Neural cell (in vitro differentiated cells): ENCODE measurements around the gene CDH7. TPM values are rescaled to one million over a fixed set of nuclear protein-coding genes. Genes with fewer than 3 reads are reported as not detected.

Source experiments
- H2AFZ ChIP-seq: fragments of 200-600, 300-800 bp; sonication (generic), shearing (Covaris generic); 2 replicates; pipeline ENCODE4 v1.6.0; 2014; ENCODE audit warnings: low read depth, mild to moderate bottlenecking, antibody characterized with exemption, low read length, moderate library complexity
- H3F3A ChIP-seq: fragments of 200-600 bp; shearing (Covaris generic); 2 replicates; pipeline ENCODE4 v1.6.1; 2016; ENCODE audit warnings: mild to moderate bottlenecking, moderate library complexity, mixed read lengths, antibody characterized with exemption, low read length; ENCODE audit not compliant: insufficient read depth, poor library complexity, severe bottlenecking
- H3K27ac ChIP-seq: fragments of 200-600, 300-800 bp; sonication (generic), shearing (Covaris generic); 2 replicates; pipeline ENCODE4 v1.5.1; 2014; ENCODE audit warnings: mild to moderate bottlenecking, low read length, moderate library complexity
- H3K27me3 ChIP-seq: fragments of 300-800, 200-600 bp; sonication (generic), shearing (Covaris generic); 2 replicates; pipeline ENCODE4 v1.6.0; 2014; ENCODE audit warnings: mild to moderate bottlenecking, low read depth, low read length, moderate library complexity; ENCODE audit not compliant: insufficient read depth
- H3K36me3 ChIP-seq: fragments of 300-800, 200-600 bp; sonication (generic), shearing (Covaris generic); 2 replicates; pipeline ENCODE4 v1.5.1; 2014; ENCODE audit warnings: mild to moderate bottlenecking, antibody characterized with exemption, low read length, moderate library complexity; ENCODE audit not compliant: insufficient read depth
- H3K4me2 ChIP-seq: fragments of 300-800, 200-600 bp; sonication (generic), shearing (Covaris generic); 2 replicates; pipeline ENCODE4 v1.6.0; 2014; ENCODE audit warnings: mild to moderate bottlenecking, low read length
- H3K4me3 ChIP-seq: fragments of 300-800, 200-600 bp; sonication (generic), shearing (Covaris generic); 2 replicates; pipeline ENCODE4 v1.5.1; 2014; ENCODE audit warnings: mild to moderate bottlenecking, low read length, moderate library complexity
- H3K79me2 ChIP-seq: fragments of 200-600 bp; shearing (Covaris generic); replicated peaks from 2 replicates; pipeline ENCODE4 v1.6.0; 2014; ENCODE audit warnings: mild to moderate bottlenecking, low read length, moderate library complexity; ENCODE audit not compliant: insufficient read depth
- H3K9ac ChIP-seq: fragments of 300-800, 200-600 bp; sonication (generic), shearing (Covaris generic); 2 replicates; pipeline ENCODE4 v1.6.1; 2016; ENCODE audit warnings: mild to moderate bottlenecking, low read length, mixed read lengths
- H3K9me2 ChIP-seq: fragments of 200-600 bp; shearing (Covaris generic); 2 replicates; pipeline ENCODE4 v1.6.1; 2016; ENCODE audit warnings: mild to moderate bottlenecking, low read length, mixed read lengths; ENCODE audit not compliant: insufficient read depth
- H3K9me3 ChIP-seq: fragments of 200-600, 300-800 bp; sonication (generic), shearing (Covaris generic); 2 replicates; pipeline ENCODE4 v1.6.1; 2016; ENCODE audit warnings: mild to moderate bottlenecking, mixed run types, low read length, moderate library complexity, mixed read lengths
- H4K20me1 ChIP-seq: fragments of 200-600 bp; shearing (Covaris generic); 2 replicates; pipeline ENCODE4 v1.6.1; 2016; ENCODE audit warnings: mild to moderate bottlenecking, mixed run types; ENCODE audit not compliant: insufficient read depth
- CTCF ChIP-seq: fragments of 450-650 bp; IDR thresholded peaks from 2 replicates; pipeline ENCODE4 v1.5.1; 2014; ENCODE audit warnings: antibody characterized with exemption, mild to moderate bottlenecking, moderate library complexity; ENCODE audit not compliant: poor library complexity, severe bottlenecking
- EP300 ChIP-seq: fragments of 450-650 bp; conservative IDR thresholded peaks from 2 replicates; pipeline ENCODE4 v1.6.1; 2014; ENCODE audit warnings: antibody characterized with exemption, mild to moderate bottlenecking, moderate library complexity; ENCODE audit not compliant: poor library complexity, severe bottlenecking
- EZH2 ChIP-seq: fragments of 200-600, 300-800 bp; shearing (Covaris generic), sonication (generic); IDR thresholded peaks from 2 replicates; pipeline ENCODE4 v1.6.1; 2014; ENCODE audit warnings: antibody characterized with exemption, low read length, borderline replicate concordance, mild to moderate bottlenecking; ENCODE audit not compliant: insufficient read depth, poor library complexity, severe bottlenecking
- MXI1 ChIP-seq: fragments of 450-650 bp; conservative IDR thresholded peaks from 2 replicates; pipeline ENCODE4 v1.6.1; 2014; ENCODE audit warnings: antibody characterized with exemption, mild to moderate bottlenecking; ENCODE audit not compliant: poor library complexity, severe bottlenecking
- POLR2AphosphoS5 ChIP-seq: IDR thresholded peaks from 2 replicates; pipeline ENCODE4 v1.6.1; 2012
- RAD21 ChIP-seq: fragments of 450-650 bp; conservative IDR thresholded peaks from 2 replicates; pipeline ENCODE4 v1.6.1; 2014; ENCODE audit warnings: antibody characterized with exemption, mild to moderate bottlenecking, moderate library complexity
- REST ChIP-seq: IDR thresholded peaks from 2 replicates; pipeline ENCODE4 v1.6.1; 2012; ENCODE audit warnings: borderline replicate concordance
- SMC3 ChIP-seq: fragments of 450-650 bp; conservative IDR thresholded peaks from 2 replicates; pipeline ENCODE4 v1.6.1; 2014; ENCODE audit warnings: antibody characterized with exemption, mild to moderate bottlenecking, moderate library complexity; ENCODE audit not compliant: poor library complexity
- TAF1 ChIP-seq: IDR thresholded peaks from 2 replicates; pipeline ENCODE4 v1.6.1; 2012; ENCODE audit warnings: low read depth
- polyA plus RNA-seq: library from polyadenylated mRNA; depleted of rRNA; stranded (reverse); fragments of >200 nt; gene quantifications from 2 replicates; pipeline ENCODE4 v1.2.3, GENCODE V29; 2014

The CDH7 gene
- polyA plus RNA-seq, 1 donor from 2014 or later: 7.4 TPM

- no peaks in the 10 kb centered on the region for H4K20me1 ChIP-seq
- H3K9me2 ChIP-seq: no peaks in the 10 kb centered on the region
- H3F3A ChIP-seq: no peaks in the 10 kb centered on the region
- H3K9me3 ChIP-seq: no peaks in the 10 kb centered on the region
- no peak overlapping the region for H3K9ac ChIP-seq
- no peak overlapping the region for H3K4me3 ChIP-seq
- no peaks in the 10 kb centered on the region for H3K79me2 ChIP-seq
- TF ChIP-seq TAF1 (no peak), EZH2 (no peak), RAD21 (no peak), CTCF (no peak), SMC3 (no peak)
- H2AFZ ChIP-seq: no peak overlapping the region
- H3K27ac ChIP-seq: no peak overlapping the region
- H3K36me3 ChIP-seq: no peaks in the 10 kb centered on the region
- H3K4me2 ChIP-seq: no peak overlapping the region
- H3K27me3 ChIP-seq: no peaks in the 10 kb centered on the region
Measured at GRCh38 chr18:65835881-65836280, 85.1 kb downstream of the CDH7 start.

- Histone ChIP-seq H3K79me2 (no peaks in the 10 kb centered on the region), H3K27me3 (no peaks in the 10 kb centered on the region), H3K36me3 (no peaks in the 10 kb centered on the region), H3K4me3 (no peak overlapping the region), H3F3A (no peaks in the 10 kb centered on the region), H3K27ac (no peak overlapping the region), H2AFZ (no peak overlapping the region), H3K4me2 (no peak overlapping the region), H4K20me1 (no peaks in the 10 kb centered on the region), H3K9ac (no peak overlapping the region), H3K9me3 (no peaks in the 10 kb centered on the region), H3K9me2 (no peaks in the 10 kb centered on the region)
- no peak for TF ChIP-seq EP300
- no peak for TF ChIP-seq SMC3
- no peak for TF ChIP-seq RAD21
- no peak for TF ChIP-seq REST
Measured at GRCh38 chr18:65846107-65846506, 95.3 kb downstream of the CDH7 start.

- no peaks in the 10 kb centered on the region for H4K20me1 ChIP-seq
- TF ChIP-seq CTCF: no peak
- no peak for TF ChIP-seq MXI1
- TF ChIP-seq SMC3: no peak
- TF ChIP-seq POLR2AphosphoS5: peak; percentile 54
- no peak for TF ChIP-seq REST
- TF ChIP-seq EZH2: no peak
- TF ChIP-seq TAF1: no peak
- TF ChIP-seq RAD21: no peak
- peak; percentile 85 for TF ChIP-seq EP300
- peak overlapping the region; percentile 25 for H3K27ac ChIP-seq
- no peaks in the 10 kb centered on the region for H3K27me3 ChIP-seq
- H3F3A ChIP-seq: no peaks in the 10 kb centered on the region
- no peaks in the 10 kb centered on the region for H3K36me3 ChIP-seq
- H3K9me2 ChIP-seq: no peaks in the 10 kb centered on the region
- peak overlapping the region; percentile 25 for H3K4me2 ChIP-seq
- H3K79me2 ChIP-seq: no peaks in the 10 kb centered on the region
- H3K9me3 ChIP-seq: no peaks in the 10 kb centered on the region
- peak overlapping the region; percentile 3 for H3K4me3 ChIP-seq
- H3K9ac ChIP-seq: no peak overlapping the region
- H2AFZ ChIP-seq: no peak overlapping the region
Measured at GRCh38 chr18:65852273-65852672, 101.5 kb downstream of the CDH7 start.
